OCI-LY1 (cell line): ENCODE measurements around the gene LSM4.
"Not testable (repeated sequence)": the region's sequence is repeated elsewhere in the genome, so short reads cannot be mapped to it uniquely, and the experiment has no call there.

Experiments
- H2AFZ ChIP-seq: fragments of 200-600 bp; sonication (generic), shearing (Covaris generic); 2 replicates; pipeline ENCODE4 v1.6.0; 2014; ENCODE audit warnings: antibody characterized with exemption, mild to moderate bottlenecking, low read length
- H3F3A ChIP-seq: fragments of 200-600 bp; sonication (generic), shearing (Covaris generic); 2 replicates; pipeline ENCODE4 v1.6.0; 2014; ENCODE audit warnings: mild to moderate bottlenecking, antibody characterized with exemption, low read length, moderate library complexity; ENCODE audit not compliant: insufficient read depth
- H3K27ac ChIP-seq: fragments of 200-600 bp; sonication (generic); 2 replicates; pipeline ENCODE4 v1.5.1; 2014; ENCODE audit warnings: low read length, mixed run types, mild to moderate bottlenecking, low read depth; ENCODE audit not compliant: poor library complexity, severe bottlenecking
- H3K27me3 ChIP-seq: fragments of 200-600 bp; sonication (generic); 2 replicates; pipeline ENCODE4 v1.6.0; 2014; ENCODE audit warnings: antibody characterized with exemption, mild to moderate bottlenecking, low read length, moderate library complexity; ENCODE audit not compliant: insufficient read depth
- H3K36me3 ChIP-seq: fragments of 200-600 bp; sonication (generic); 2 replicates; pipeline ENCODE4 v1.6.1; 2014; ENCODE audit warnings: mild to moderate bottlenecking, antibody characterized with exemption, low read length, moderate library complexity, mixed read lengths; ENCODE audit not compliant: insufficient read depth
- H3K4me1 ChIP-seq: fragments of 200-600 bp; sonication (generic); 2 replicates; pipeline ENCODE4 v1.5.1; 2014; ENCODE audit warnings: mild to moderate bottlenecking, low read length, moderate library complexity; ENCODE audit not compliant: insufficient read depth, severe bottlenecking
- H3K4me2 ChIP-seq: fragments of 200-600 bp; sonication (generic), shearing (Covaris generic); 2 replicates; pipeline ENCODE4 v1.6.1; 2014; ENCODE audit warnings: low read length
- H3K4me3 ChIP-seq: fragments of 200-600 bp; sonication (generic); 2 replicates; pipeline ENCODE4 v1.5.1; 2014; ENCODE audit warnings: low read length, low read depth, mild to moderate bottlenecking, mixed read lengths; ENCODE audit not compliant: poor library complexity, severe bottlenecking
- H3K79me2 ChIP-seq: fragments of 200-600 bp; shearing (Covaris generic); 2 replicates; pipeline ENCODE4 v1.6.1; 2016; ENCODE audit warnings: mixed run types, low read length, mixed read lengths; ENCODE audit not compliant: insufficient read depth
- H3K9ac ChIP-seq: fragments of 200-600 bp; sonication (generic), shearing (Covaris generic); 2 replicates; pipeline ENCODE4 v1.6.1; 2014; ENCODE audit warnings: mild to moderate bottlenecking, low read length, mixed read lengths
- H3K9me2 ChIP-seq: fragments of 200-600 bp; sonication (generic), shearing (Covaris generic); 2 replicates; pipeline ENCODE4 v1.6.1; 2014; ENCODE audit warnings: low read depth, mild to moderate bottlenecking, low read length, mixed read lengths
- H3K9me3 ChIP-seq: fragments of 200-600 bp; shearing (Covaris generic); 2 replicates; pipeline ENCODE4 v1.6.1; 2014; ENCODE audit warnings: low read length, mixed read lengths
- H4K20me1 ChIP-seq: fragments of 200-600 bp; sonication (generic), shearing (Covaris generic); 2 replicates; pipeline ENCODE4 v1.6.0; 2016; ENCODE audit warnings: mild to moderate bottlenecking, low read length; ENCODE audit not compliant: insufficient read depth
- CTCF ChIP-seq: fragments of 200-600 bp; sonication (generic), shearing (Covaris generic); IDR thresholded peaks from 2 replicates; pipeline ENCODE4 v1.5.1; 2017; ENCODE audit warnings: mild to moderate bottlenecking, antibody characterized with exemption, low read length, moderate library complexity, mixed read lengths
- EZH2 ChIP-seq: fragments of 200-600 bp; sonication (generic), shearing (Covaris generic); IDR thresholded peaks from 2 replicates; pipeline ENCODE4 v1.8.0; 2017; ENCODE audit warnings: borderline replicate concordance, mixed run types, mild to moderate bottlenecking, antibody characterized with exemption, low read length, moderate library complexity, mixed read lengths

Gene LSM4

GRCh38 chr19:18349524-18350128 is 26.8 kb upstream of the LSM4 start:
- no peaks in the 10 kb centered on the region for H3K9me2 ChIP-seq
- H3F3A ChIP-seq, result no peaks in the 10 kb centered on the region
- H3K9me3 ChIP-seq, result no peaks in the 10 kb centered on the region
- H4K20me1 ChIP-seq, result no peaks in the 10 kb centered on the region
- H3K4me3 ChIP-seq, result no peak overlapping the region
- TF ChIP-seq EZH2, result no peak
- TF ChIP-seq CTCF, result peak; percentile 66
- H3K4me1 ChIP-seq, result no peaks in the 10 kb centered on the region
- no peak overlapping the region for H3K9ac ChIP-seq
- H3K27me3 ChIP-seq, result no peaks in the 10 kb centered on the region
- no peak overlapping the region for H3K4me2 ChIP-seq
- H2AFZ ChIP-seq, result no peak overlapping the region
- H3K79me2 ChIP-seq, result no peaks in the 10 kb centered on the region
- H3K27ac ChIP-seq, result no peak overlapping the region
- H3K36me3 ChIP-seq, result peaks cover 4% of the 10 kb centered on the region; the same call in 1 of the 2 replicates

- H3K27me3 ChIP-seq, H3K79me2 ChIP-seq, H3K4me2 ChIP-seq, H2AFZ ChIP-seq, H3K36me3 ChIP-seq, H3K9ac ChIP-seq, H3K27ac ChIP-seq, H3K4me1 ChIP-seq, H3F3A ChIP-seq, H4K20me1 ChIP-seq, H3K4me3 ChIP-seq, H3K9me2 ChIP-seq, H3K9me3 ChIP-seq: not testable (repeated sequence)
Measured at GRCh38 chr19:18348818-18349339, 26.0 kb upstream of the LSM4 start.

- TF ChIP-seq EZH2, result no peak
- TF ChIP-seq CTCF, result no peak
- H3F3A ChIP-seq, result no peaks in the 10 kb centered on the region
- no peak overlapping the region for H2AFZ ChIP-seq
Measured at GRCh38 chr19:18348171-18348570, 25.3 kb upstream of the LSM4 start.

GRCh38 chr19:18346091-18346490 is 23.2 kb upstream of the LSM4 start:
- Histone ChIP-seq H3K27me3 (no peaks in the 10 kb centered on the region), H3K4me1 (peaks cover 7% of the 10 kb centered on the region)
- TF ChIP-seq EZH2 (no peak), CTCF (no peak)

More at GRCh38 chr19:18348171-18348570, 25.3 kb upstream of the LSM4 start:
- H3K27ac ChIP-seq, result no peak overlapping the region
- no peak overlapping the region for H3K4me3 ChIP-seq
- peaks cover 7% of the 10 kb centered on the region; the same call in 1 of the 2 replicates for H3K36me3 ChIP-seq
- H4K20me1 ChIP-seq, result no peaks in the 10 kb centered on the region
- no peaks in the 10 kb centered on the region for H3K9me3 ChIP-seq
- no peak overlapping the region for H3K9ac ChIP-seq
- H3K4me2 ChIP-seq, result no peak overlapping the region
- H3K79me2 ChIP-seq, result no peaks in the 10 kb centered on the region
- H3K27me3 ChIP-seq, result no peaks in the 10 kb centered on the region
- no peaks in the 10 kb centered on the region for H3K9me2 ChIP-seq
- no peaks in the 10 kb centered on the region for H3K4me1 ChIP-seq

More at GRCh38 chr19:18346091-18346490, 23.2 kb upstream of the LSM4 start:
- Histone ChIP-seq H3F3A (no peaks in the 10 kb centered on the region), H4K20me1 (no peaks in the 10 kb centered on the region), H3K4me3 (no peak overlapping the region), H3K9me2 (no peaks in the 10 kb centered on the region), H3K9me3 (no peaks in the 10 kb centered on the region), H3K36me3 (peaks cover 8% of the 10 kb centered on the region; the same call in 1 of the 2 replicates), H2AFZ (no peak overlapping the region), H3K4me2 (no peak overlapping the region), H3K79me2 (no peaks in the 10 kb centered on the region), H3K9ac (no peak overlapping the region), H3K27ac (no peak overlapping the region)
